Islet of Langerhans (tissue), 1 donor: ENCODE data around the gene NSFL1C.

Experiments used
- FAIRE-seq: peaks from one replicate; lab custom pipeline; 2011; peaks lifted over from hg19 to GRCh38; lab: Jason Lieb, UNC

NSFL1C gene

DNA sequence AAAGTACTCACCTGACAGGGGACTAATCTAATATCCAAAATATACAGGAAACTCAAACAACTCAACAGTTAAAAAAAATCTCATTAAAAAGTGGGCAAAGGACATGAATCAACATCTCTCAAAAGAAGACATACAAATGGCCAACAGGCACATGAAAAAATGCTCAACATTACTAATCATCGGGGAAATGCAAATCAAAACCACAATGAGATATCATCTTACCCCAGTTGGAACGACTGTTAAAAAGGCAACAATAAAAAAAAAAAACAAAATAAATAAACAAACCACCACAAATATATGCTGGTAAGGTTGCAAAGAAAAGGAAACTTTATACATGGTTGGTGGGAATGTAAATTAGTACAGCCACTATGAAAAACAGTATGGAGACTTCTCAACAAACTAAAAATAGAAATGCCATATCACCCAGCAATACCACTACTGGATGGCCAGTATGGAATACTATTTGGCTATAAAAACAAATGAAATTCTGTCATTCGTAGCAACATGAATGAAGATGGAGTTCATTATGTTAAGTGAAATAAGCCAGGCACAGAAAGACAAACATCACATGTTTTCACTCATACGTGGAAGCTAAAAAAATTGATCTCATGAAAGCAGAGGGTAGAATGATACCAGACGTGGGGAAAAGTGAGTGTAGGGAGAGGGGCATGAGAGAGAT, 17.9 kb upstream of the NSFL1C start:
- FAIRE-seq: no peak

DNA sequence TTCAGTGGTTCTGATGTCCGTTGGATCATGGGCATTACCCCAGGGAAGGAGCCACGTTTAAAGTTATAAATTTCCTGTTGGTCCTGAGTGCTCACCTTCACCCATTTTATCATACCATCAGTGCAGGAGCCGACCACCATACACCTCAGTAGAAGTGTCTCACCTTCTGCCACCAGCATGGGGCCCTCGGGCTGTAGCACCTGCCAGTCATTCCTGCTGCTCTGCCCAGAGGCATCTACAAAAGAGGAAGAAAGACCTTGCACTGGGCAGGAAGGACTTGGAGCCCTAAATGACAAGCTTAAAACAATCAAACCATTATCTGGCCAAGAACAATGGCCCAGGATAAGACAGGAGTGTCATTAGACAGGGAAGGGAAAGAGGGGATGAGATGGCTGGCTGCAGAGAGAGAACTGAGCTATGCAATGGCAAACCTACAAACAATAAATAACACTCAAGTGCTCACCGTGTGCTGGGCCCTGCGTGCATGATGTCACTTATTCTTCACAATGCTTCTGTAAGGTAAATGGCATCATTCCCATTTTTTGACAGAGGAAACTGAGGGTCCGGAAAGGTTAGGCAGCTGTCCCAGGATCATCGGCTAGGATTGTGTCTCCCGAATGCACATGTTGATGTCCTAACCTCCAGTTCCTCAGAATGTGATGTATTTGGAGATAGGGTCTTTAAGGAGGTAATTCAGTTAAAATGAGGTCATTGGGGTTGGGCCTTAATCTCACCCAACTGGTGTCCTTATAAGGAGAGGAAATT, 13.4 kb upstream of the NSFL1C start:
- FAIRE-seq: no peak

DNA sequence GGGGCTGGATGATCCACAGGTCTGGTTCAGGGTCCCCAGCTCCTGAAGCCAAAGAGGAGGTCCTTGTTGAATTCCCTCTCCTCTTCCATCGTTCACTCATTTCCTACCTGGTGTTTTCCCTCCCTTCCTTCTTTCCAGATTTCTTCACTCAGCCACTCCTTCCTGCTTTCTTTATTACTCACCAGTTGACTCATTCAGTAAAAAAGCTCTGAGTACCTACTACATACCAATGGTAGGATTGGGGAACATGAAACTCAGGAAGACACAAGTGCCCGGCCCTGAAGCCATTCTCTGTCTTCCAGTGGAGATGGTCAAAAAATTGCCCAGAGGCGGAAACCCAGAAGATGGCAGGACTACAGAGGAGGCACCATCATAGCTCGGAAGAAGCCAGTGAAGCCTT, 11.9 kb upstream of the NSFL1C start:
- no peak for FAIRE-seq

DNA sequence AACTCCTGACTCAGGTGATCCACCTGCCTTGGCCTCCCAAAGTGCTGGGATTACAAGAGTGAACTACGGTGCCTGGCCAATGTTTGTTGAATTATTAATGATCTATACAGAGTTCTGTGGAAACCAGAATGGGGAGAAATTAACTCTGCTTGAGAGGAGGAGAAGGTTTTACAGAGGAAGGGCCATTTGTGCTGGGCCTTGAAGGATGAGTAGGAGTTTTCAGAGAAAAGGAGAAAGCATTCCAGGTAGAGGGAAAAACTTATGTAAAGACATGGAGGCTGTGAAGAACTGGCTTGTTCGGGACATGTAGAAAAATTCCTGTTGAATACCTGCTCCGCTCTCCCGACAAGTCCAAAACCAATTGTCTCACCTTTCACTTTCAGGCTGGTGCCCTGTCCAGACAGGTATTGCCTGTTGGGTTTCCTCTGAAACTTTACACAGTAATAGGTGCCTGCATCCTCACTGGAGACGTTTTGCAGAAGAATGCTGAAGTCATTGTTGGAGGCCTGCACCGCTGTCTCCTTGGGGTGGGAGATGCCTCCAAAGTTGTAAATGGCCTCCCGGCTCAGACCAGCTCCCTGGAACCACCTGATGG, 11.3 kb upstream of the NSFL1C start:
- FAIRE-seq: no peak

- FAIRE-seq: no peak
Measured at GRCh38 chr20:1474817-1475603, 8.4 kb upstream of the NSFL1C start.

DNA sequence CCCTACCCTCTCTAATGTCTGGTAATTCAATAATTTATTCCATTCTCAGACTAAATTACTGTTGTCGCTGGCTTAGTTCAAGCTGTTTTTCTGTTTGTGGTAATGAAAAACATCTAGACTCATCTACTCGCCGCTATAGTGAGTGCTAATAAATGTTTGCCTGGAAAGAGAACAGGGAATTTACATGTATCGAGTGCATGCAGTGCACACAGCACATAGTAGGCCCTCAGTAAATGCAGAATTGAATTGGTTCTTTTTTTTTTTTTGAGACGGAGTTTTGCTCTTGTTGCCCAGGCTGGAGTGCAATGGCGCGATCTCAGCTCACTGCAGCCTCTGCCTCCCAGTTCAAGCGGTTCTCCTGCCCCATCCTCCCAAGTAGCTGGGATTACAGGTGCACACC, 7.7 kb upstream of the NSFL1C start:
- FAIRE-seq: no peak

DNA sequence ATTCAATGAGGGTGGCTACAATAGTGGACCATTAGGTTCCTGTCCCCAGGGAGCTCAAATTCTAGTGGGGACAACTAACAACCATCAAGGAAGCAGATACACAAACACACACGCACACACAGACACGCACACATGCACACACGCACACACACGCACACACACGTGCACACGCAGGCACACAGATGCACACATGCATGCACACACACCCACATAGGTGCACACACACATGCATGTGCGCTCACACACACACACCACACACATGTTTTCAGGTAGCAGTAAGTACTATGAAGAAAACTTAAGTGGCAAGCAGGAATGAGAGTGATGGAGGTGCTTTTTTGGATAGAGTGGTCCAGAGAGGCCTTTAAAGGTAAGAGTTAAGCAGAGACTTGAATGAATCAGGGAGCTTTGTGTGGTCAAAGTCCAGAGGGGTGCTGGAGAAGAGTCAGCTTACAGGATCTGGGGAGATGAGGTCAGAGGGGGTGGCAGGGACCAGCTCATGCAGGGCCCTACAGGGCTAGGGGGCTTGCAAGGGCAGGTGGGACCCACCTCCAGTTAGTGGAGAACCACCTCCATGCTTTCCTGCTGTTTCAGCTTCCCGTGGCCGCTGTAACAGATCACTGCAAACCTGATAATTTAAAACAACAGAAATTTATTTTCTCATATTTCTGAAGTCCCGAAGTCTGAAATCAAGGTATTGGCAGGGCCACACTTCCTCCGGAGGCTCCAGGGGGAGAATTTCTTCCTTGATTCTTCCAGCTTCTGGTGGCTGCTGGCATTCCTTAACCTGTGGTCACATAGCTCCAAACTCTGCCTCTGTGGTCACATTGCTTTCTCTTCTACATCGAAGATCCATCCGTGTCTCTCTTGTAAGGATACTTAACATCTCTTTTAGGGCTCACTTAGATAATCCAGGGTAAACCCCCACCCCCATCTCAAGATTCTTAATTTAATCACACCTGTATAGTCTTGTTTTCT, 6.9 kb upstream of the NSFL1C start:
- no peak for FAIRE-seq

DNA sequence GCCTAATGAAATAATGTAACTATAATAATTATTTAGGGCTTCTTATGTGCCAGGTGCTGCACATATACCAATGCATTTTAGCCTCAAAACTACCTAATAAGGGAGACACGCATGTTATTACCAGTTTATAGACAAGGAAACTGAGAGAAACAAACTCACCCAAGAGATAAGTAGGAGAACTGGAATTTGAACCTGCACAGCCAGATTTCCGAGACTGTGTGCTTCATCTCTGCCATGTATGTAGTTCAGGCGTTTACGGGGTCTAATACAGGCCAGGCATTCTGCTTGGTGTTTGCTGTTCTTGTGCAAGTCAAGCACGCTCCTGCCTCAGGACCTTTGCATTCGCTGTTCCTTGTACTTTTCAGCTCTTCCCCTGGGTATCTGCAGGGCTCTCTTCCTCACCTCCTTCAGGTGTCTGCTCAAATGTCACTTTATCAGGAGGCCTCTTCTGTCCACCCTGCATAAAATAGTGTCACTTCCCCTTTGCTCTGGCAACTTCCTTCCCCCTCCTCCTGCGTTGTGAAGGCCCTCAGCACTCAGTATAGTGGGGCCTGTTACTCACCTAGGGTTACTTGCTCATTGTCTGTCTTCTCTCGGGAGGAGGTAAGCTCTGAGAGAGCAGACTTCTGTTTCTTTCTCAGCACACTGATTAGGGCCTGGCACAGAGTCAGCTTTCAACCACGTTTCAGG, 6.1 kb upstream of the NSFL1C start:
- FAIRE-seq: no peak

- no peak for FAIRE-seq
Measured at GRCh38 chr20:1471242-1471641, 4.6 kb upstream of the NSFL1C start.

- peak; percentile 100 for FAIRE-seq
Measured at GRCh38 chr20:1469925-1470571, 3.4 kb upstream of the NSFL1C start.

GRCh38 chr20:1469306-1469905, 2.8 kb upstream of the NSFL1C start:
- FAIRE-seq: no peak

DNA sequence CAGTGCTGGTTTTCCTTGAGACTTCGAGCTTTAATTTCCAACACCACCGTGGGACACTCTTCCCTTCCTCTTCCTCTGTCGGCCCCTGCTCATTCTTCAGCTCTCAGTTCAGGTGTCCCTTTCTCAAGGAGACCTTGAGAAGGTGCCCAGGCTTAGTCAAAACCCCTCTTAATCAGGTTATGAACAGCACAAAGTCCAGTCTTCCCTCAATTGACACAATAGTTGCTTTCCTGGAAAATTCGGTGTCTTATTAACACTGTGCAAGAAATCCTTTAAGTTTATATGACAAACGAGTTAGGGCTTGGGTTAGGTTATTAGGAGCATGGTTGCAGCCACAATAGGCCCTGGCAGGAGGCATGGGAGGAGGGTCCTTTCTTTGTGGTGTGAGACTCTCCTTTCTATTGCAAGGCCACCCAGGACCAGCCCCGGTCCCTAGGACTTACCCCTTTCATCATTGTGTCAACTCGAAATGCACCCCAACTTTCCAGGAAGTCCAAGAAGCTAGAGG, 1.5 kb upstream of the NSFL1C start:
- FAIRE-seq: no peak

- no peak for FAIRE-seq
Measured at GRCh38 chr20:1467355-1468116, 887 bp upstream of the NSFL1C start.

GRCh38 chr20:1467082-1467354, 369 bp upstream of the NSFL1C start:
- no peak for FAIRE-seq

GRCh38 chr20:1465470-1466210, 1.0 kb downstream of the NSFL1C start:
- no peak for FAIRE-seq

- FAIRE-seq: no peak
Measured at GRCh38 chr20:1463971-1464570, 2.6 kb downstream of the NSFL1C start.

GRCh38 chr20:1462834-1463233, 3.8 kb downstream of the NSFL1C start:
- FAIRE-seq: no peak

GRCh38 chr20:1462001-1462400, 4.6 kb downstream of the NSFL1C start:
- FAIRE-seq: no peak
